ENCODE results near the gene SLC5A1.

Gene SLC5A1

DNA sequence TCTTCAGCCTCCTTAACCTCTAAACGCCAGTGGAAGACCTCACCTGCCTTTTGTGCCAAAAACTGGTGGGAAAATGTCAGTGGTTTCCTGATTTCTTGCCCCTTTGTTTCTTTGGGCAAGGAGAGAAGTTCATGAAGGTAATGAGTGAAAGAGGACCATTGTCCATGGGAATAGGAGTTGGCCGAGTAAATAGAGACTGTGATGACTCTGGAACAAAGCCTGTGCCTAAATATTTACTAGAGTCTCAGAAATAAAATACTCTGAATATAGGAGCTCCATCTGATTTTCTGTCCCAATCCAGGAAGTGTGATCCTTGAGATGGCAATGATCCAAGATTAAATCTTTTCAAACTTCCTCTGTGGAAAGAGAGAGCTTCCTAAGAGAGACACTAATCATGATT lies 12.0 kb downstream of the SLC5A1 start:
- no peak overlapping the region for H3K4me3 ChIP-seq (ENCODE audit: low read length)
- no peak overlapping the region for H3K4me2 ChIP-seq (ENCODE audit: low read depth, low read length)
- H3F3A ChIP-seq (ENCODE audit: insufficient read depth, low read length): no peaks in the 10 kb centered on the region
- H3K4me1 ChIP-seq (ENCODE audit: low read length): peaks cover 7% of the 10 kb centered on the region
- no peak overlapping the region for H2AFZ ChIP-seq (ENCODE audit: low read length)
- H3K9ac ChIP-seq (ENCODE audit: low read length): no peak overlapping the region
- H3K27me3 ChIP-seq (replicated peaks; ENCODE audit: insufficient read depth, low read length): no peaks in the 10 kb centered on the region
- H3K36me3 ChIP-seq (replicated peaks; ENCODE audit: insufficient read depth, low read length): no peaks in the 10 kb centered on the region
- H3K79me2 ChIP-seq (ENCODE audit: low read length): no peaks in the 10 kb centered on the region
- H4K20me1 ChIP-seq (ENCODE audit: insufficient read depth, low read length): no peaks in the 10 kb centered on the region
- TF ChIP-seq, protein P1, sequence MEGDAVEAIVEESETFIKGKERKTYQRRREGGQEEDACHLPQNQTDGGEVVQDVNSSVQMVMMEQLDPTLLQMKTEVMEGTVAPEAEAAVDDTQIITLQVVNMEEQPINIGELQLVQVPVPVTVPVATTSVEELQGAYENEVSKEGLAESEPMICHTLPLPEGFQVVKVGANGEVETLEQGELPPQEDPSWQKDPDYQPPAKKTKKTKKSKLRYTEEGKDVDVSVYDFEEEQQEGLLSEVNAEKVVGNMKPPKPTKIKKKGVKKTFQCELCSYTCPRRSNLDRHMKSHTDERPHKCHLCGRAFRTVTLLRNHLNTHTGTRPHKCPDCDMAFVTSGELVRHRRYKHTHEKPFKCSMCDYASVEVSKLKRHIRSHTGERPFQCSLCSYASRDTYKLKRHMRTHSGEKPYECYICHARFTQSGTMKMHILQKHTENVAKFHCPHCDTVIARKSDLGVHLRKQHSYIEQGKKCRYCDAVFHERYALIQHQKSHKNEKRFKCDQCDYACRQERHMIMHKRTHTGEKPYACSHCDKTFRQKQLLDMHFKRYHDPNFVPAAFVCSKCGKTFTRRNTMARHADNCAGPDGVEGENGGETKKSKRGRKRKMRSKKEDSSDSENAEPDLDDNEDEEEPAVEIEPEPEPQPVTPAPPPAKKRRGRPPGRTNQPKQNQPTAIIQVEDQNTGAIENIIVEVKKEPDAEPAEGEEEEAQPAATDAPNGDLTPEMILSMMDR (IDR thresholded peaks at IDR 0.05; ENCODE audit: low read length): no peak
- TF ChIP-seq EZH2phosphoT487 (IDR thresholded peaks at IDR 0.05; ENCODE audit: low read length): no peak
- no peak for TF ChIP-seq EZH2 (optimal IDR thresholded peaks at IDR 0.05; ENCODE audit: low read depth, low read length)
- no peak for DNase-seq
- H3K9me2 ChIP-seq (replicated peaks; ENCODE audit: insufficient read depth, low read length): no peaks in the 10 kb centered on the region
- H3K27ac ChIP-seq (ENCODE audit: low read length): no peak overlapping the region
- H3K9me3 ChIP-seq (replicated peaks; ENCODE audit: insufficient read depth, low read length): no peaks in the 10 kb centered on the region

DNA sequence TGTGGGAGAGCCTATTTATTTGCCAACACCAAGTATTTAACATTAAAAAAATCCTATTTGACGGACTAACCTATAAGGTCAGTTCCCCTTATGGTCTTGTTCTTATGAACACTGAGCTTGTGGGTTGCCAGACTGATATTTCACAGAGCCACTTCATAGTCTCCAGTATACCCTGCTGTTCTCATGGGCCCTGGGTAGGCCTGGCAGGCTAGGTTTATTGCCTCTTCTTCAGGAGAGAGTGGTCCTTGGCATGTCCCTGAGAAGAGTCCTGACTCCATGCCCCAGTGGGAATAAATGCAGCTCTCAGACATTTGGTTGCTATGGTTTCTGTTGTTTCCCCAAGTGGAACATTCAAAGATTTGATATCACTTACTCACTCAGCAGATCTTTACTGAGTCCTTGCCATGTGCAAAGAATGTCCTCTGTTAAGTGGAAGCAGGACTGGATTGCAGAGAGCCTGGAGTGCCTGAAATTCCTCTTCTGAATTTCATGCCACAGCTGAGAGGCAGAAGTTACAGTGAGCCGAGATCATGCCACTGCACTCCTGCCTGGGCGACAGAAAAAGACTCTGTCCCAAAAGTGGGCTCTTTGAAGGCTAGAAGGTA lies 15.7 kb downstream of the SLC5A1 start:
- H3K9me2 ChIP-seq (replicated peaks; ENCODE audit: insufficient read depth, low read length): no peaks in the 10 kb centered on the region
- TF ChIP-seq, protein P1 (IDR thresholded peaks at IDR 0.05; ENCODE audit: low read length): no peak
- TF ChIP-seq EZH2phosphoT487 (IDR thresholded peaks at IDR 0.05; ENCODE audit: low read length) (no peak), EZH2 (optimal IDR thresholded peaks at IDR 0.05; ENCODE audit: low read depth, low read length) (no peak)
- H3K79me2 ChIP-seq (ENCODE audit: low read length): no peaks in the 10 kb centered on the region
- no peaks in the 10 kb centered on the region for H3K4me1 ChIP-seq (ENCODE audit: low read length)
- no peak overlapping the region for H2AFZ ChIP-seq (ENCODE audit: low read length)
- no peak for DNase-seq
- no peaks in the 10 kb centered on the region for H3F3A ChIP-seq (ENCODE audit: insufficient read depth, low read length)
- H3K36me3 ChIP-seq (replicated peaks; ENCODE audit: insufficient read depth, low read length): no peaks in the 10 kb centered on the region
- H3K27ac ChIP-seq (ENCODE audit: low read length): no peak overlapping the region
- H3K27me3 ChIP-seq (replicated peaks; ENCODE audit: insufficient read depth, low read length): no peaks in the 10 kb centered on the region
- no peak overlapping the region for H3K9ac ChIP-seq (ENCODE audit: low read length)
- H3K4me3 ChIP-seq (ENCODE audit: low read length): no peak overlapping the region
- H3K4me2 ChIP-seq (ENCODE audit: low read depth, low read length): no peak overlapping the region
- H4K20me1 ChIP-seq (ENCODE audit: insufficient read depth, low read length): no peaks in the 10 kb centered on the region
- no peaks in the 10 kb centered on the region for H3K9me3 ChIP-seq (replicated peaks; ENCODE audit: insufficient read depth, low read length)

DNA sequence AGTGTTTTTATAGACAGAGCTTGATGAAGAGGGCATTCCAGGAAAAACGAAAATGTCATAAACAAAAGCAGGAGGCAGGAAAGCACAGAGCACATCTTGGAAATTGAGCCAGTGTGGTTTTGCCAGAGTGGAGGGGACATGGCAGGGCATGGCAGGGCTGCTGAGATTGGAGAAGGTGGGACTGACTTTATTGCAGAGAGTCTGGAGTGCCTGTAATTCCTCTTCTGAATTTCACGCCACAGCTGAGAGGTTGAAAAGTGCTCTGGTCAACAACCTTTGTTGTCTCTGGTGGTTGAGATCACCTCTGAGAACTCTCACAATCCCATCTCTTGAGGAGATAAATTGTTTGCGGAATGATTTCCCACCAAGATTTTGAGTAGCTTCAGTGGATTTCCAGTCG lies 16.4 kb downstream of the SLC5A1 start:
- no peak overlapping the region for H3K27ac ChIP-seq (ENCODE audit: low read length)
- H3K79me2 ChIP-seq (ENCODE audit: low read length): no peaks in the 10 kb centered on the region
- H3K36me3 ChIP-seq (replicated peaks; ENCODE audit: insufficient read depth, low read length): no peaks in the 10 kb centered on the region
- H3K9ac ChIP-seq (ENCODE audit: low read length): no peak overlapping the region
- H3K9me3 ChIP-seq (replicated peaks; ENCODE audit: insufficient read depth, low read length): no peaks in the 10 kb centered on the region
- H3K27me3 ChIP-seq (replicated peaks; ENCODE audit: insufficient read depth, low read length): no peaks in the 10 kb centered on the region
- no peaks in the 10 kb centered on the region for H4K20me1 ChIP-seq (ENCODE audit: insufficient read depth, low read length)
- H3K4me2 ChIP-seq (ENCODE audit: low read depth, low read length): no peak overlapping the region
- no peaks in the 10 kb centered on the region for H3K9me2 ChIP-seq (replicated peaks; ENCODE audit: insufficient read depth, low read length)
- TF ChIP-seq, protein P1 (IDR thresholded peaks at IDR 0.05; ENCODE audit: low read length): no peak
- TF ChIP-seq EZH2 (optimal IDR thresholded peaks at IDR 0.05; ENCODE audit: low read depth, low read length): no peak
- TF ChIP-seq EZH2phosphoT487 (IDR thresholded peaks at IDR 0.05; ENCODE audit: low read length): no peak
- DNase-seq: no peak
- no peaks in the 10 kb centered on the region for H3F3A ChIP-seq (ENCODE audit: insufficient read depth, low read length)
- H2AFZ ChIP-seq (ENCODE audit: low read length): no peak overlapping the region
- no peaks in the 10 kb centered on the region for H3K4me1 ChIP-seq (ENCODE audit: low read length)
- H3K4me3 ChIP-seq (ENCODE audit: low read length): no peak overlapping the region

All from MM.1S (cell line).